Caki2 (cell line): ENCODE measurements around the gene ERAL1. TPM values are rescaled to one million over a fixed set of nuclear protein-coding genes. Genes with fewer than 3 reads are reported as not detected.
A peak's percentile ranks its signal among the peaks of the same experiment; 100 is the strongest.
"Not testable (repeated sequence)": the region's sequence is repeated elsewhere in the genome, so short reads cannot be mapped to it uniquely, and the experiment has no call there.

Experiments used
- DNase-seq: peaks from one replicate; pipeline ENCODE4 v3.0.0-alpha.2; 2015; ENCODE audit warnings: low read depth
- in situ Hi-C: cut with HindIII; loops from 2 replicates; pipeline ENCODE4 v1.10.0; 2016; ENCODE audit warnings: low sequenced_read_pairs, low pct_unique_long_range_greater_than_20kb, mixed read lengths
- total RNA-seq: library from RNA; depleted of rRNA; stranded (reverse); fragments of >200 nt; shearing (Covaris generic); gene quantifications from 2 replicates; pipeline ENCODE4 v1.2.3, GENCODE V29; 2014; ENCODE audit warnings: low replicate concordance

ERAL1 gene
- total RNA-seq, 1 experiment from 2014 or later = 53.5 TPM

DNA sequence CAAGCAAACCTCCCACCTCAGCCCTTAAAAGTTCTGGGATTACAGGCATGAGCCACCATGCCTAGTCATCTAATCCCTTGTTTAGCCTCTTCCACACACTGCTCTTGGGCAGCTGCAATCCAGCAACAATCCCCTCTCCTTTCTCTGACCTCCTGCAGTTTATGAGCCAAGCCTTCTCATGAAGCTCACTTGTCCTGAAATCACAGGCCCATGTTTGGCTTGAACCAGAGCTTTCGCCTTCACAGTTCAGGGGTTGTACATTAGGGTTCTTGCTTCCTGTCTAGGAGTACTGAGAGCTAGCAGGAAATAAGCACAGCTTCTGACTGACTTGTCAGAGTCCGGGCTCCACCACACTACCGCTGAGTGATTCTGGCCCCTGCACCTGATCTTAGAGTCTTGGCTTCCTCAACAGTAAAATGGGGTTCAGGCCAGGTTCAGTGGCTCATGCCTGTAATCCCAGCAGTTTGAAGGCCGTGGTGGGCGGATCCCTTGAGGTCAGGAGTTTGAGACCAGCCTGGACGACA lies 16.3 kb downstream of the ERAL1 start:
- no peak for DNase-seq
- in situ Hi-C loops = no loop called here

DNA sequence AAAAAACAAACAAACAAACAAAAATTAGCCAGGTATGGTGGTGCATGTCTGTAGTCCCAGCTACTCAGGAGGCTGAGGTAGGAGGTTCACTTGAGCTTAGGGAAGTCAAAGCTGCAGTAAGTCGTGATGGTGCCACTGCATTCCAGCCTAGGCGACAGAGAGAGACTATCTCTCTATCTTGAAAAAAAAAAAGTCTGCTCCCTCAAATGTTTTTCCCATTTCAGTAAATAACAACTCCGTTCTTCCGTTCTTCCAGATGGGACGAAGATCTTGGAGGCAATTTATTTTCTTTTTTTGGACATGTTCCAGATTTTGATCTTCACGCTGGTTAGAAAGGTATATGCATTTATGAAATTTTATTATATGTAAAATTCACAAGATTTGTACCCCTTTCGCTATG lies 19.0 kb downstream of the ERAL1 start:
- DNase-seq = no peak
- in situ Hi-C loops = no loop called here

DNA sequence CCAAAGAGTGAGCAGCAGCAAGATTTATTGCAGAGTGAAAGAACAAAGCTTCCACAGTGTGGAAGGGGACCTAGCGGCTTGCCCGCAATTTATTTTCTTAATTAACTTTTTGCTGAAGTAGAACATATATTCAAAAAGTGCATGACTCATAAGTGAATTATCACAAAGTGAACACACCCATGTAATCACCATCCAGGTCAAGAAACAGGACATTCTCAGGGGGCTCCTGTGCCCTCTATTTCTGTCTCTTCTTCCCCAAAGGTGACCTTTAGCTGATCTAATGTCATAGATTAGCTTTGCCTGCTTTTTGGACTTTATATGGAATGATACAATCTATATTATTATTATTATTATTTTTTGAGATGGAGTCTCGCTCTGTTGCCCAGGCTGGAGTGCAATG lies 19.9 kb downstream of the ERAL1 start:
- DNase-seq = no peak
- in situ Hi-C loops = loop anchor here (5.0 kb wide), 1 partner anchor 87 kb away; no protein-coding TSS in a partner anchor

DNA sequence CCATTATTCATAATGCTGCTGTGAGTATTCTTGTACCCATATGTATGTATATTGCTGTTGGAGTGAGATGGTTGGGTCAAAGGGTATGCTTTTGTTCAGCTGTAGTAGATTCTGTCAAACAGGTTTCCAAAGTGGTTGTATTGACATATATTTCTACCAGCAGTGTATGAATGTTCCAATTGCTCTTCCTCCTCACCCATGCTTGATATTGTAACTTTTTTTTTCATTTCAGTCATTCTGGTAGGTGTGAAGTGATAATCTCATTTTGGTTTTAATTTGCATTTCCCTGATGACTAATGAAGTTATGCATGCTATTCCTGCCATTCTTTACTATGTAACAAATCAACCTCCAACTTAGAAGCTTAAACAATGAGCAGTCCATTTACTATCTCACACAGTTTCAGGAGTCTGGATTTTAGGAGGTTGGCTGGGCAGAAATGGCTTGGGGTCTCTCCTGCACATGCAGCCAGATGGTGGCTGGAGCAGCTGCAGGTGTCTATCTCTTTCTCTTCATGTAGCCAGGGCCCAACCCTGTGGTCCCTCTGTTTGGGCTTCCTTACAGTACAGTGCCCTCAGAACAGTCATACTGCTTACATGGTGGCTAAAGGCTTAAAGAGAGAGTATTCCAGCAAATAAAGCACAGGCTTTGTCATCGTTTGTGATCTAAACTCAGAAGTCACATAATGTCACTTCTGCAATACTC lies 21.2 kb downstream of the ERAL1 start:
- no peak for DNase-seq
- in situ Hi-C loops = loop anchor here (5.0 kb wide), 1 partner anchor 89 kb away; no protein-coding TSS in a partner anchor

DNA sequence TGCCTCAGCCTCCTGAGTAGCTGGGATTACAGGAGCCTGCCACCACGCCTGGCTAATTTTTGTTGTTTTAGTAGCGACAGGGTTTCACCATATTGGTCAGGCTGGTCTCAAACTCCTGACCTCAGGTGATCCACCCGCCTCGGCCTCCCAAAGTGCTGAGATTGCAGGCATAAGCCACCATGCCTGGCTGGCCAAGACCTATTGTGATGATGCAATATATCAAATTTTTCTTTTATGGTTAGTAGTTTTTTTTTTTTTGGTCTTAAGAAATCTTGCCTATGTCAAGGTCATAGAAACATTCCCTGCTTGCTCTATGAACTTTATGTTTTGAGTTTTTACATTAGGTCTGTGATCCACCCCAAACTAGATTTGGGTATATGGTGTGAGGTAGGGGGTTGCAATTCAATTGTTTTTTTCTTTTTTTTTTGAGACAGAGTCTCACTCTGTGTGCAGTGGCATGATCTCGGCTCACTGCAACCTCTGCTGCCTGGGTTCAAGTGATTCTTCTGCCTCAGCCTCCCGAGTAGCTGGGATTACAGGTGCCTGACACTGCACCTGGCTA lies 22.4 kb downstream of the ERAL1 start:
- not testable (repeated sequence) for DNase-seq
- in situ Hi-C loops = loop anchor here (5.0 kb wide), 1 partner anchor 90 kb away; no protein-coding TSS in a partner anchor

DNA sequence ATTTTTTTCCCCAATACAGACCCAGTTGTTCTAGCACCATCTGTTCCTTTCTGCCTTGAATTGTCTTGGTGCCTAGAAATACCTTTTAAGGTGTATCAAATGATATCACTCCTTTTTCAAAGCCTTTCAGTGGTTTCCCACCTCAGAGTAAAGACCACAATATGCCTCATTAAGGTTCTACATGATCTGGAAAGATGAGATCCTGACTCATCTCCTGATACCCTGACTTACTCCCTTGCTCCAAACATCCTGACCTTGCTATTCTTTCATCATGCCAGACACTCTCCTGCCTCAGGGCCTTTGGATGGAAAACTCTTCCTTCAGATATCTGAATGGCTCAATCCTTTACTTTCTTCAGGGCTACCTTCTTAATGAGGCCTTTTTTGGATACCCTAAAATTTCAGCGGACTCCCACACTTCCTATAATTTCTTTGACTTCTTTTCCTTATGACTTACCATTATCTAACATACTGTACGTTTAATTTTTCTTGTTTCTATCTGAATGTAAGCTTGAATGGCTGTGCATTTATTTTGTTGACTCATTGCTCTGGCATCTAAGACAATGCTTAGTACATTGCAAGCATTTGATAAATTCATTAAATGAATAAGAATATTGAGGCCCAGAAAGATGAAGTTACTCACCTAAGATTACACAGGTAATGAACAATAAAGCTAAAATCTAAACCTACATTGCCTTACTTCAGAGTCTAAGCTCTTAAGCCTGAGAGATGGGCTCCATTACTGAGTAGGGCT lies 23.5 kb downstream of the ERAL1 start:
- in situ Hi-C loops = loop anchor here (5.0 kb wide), 1 partner anchor 91 kb away; no protein-coding TSS in a partner anchor
- no peak for DNase-seq

DNA sequence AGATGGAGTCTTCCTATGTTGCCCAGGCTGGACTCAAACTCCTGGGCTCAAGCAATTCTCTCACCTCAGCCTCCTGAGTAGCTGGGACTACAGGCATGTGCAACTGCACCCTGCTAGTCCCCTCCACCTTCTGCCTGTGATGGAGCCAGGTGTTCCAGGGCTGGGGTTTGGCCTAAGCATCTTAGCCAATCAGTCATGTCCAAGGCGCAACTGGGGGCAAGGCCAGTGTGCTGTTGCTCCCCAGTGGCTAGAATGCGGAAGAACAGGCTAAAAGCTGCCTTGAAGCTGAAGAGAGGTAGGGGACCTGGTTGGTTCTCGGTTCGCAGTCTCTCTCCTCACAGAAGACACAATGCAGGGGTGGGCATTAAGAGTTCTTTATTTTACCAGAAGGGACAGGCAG lies 24.2 kb downstream of the ERAL1 start:
- DNase-seq = peak; percentile 57
- in situ Hi-C loops = loop anchor here (5.0 kb wide), 1 partner anchor 92 kb away; no protein-coding TSS in a partner anchor

DNA sequence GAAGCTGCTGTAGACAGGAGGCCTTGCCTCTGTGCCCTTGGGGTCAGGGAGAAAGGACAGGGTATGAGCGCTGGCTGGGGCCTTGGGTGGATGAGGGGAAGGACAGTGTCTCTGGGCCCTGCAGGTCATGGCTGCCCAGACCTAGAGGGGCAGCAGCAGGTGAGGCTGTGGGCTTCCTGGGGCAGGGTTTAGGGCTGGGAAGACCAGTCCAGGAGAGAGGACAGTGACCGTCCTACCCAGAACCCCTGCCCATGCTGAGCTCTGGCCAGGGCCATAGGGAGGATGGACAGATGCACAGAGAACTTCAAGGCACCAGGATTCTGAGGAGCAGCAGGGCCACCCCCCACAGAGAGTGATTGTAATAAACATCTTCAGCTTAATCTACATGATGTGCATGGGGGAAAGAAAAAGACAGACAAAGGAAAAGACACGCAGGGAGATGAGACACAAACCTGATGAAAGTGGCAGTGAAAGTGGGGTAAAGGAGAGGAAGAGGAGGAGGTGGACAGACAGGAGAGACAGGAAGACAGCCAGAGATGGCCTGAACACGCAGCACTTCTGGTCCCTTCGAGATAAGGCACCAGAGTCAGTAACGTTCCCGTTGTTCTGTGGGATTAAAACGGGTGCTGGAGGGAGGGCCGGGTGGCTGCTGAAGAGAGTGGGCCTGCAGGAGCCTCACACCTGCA lies 25.2 kb downstream of the ERAL1 start:
- DNase-seq = no peak
- in situ Hi-C loops = loop anchor here (5.0 kb wide), 1 partner anchor 93 kb away; no protein-coding TSS in a partner anchor

DNA sequence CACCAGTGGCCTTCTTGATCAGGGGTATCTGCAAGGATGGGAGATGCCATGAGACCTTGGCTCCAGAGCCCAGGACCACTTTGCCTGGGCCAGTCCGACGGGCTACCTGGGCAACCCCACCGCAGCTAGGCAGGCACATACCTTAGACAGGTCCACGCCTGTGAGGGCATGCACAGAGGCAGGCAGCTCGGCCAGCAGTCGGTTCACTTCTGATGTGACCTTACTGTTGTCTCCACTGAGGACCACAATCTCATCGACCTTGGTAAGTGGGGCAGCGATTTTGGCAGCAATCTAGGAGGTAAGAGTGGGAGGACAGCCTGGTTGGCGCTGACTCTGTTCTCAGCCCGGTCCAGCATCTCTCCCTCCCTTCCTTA lies 25.7 kb downstream of the ERAL1 start:
- no peak for DNase-seq
- in situ Hi-C loops = no loop called here

DNA sequence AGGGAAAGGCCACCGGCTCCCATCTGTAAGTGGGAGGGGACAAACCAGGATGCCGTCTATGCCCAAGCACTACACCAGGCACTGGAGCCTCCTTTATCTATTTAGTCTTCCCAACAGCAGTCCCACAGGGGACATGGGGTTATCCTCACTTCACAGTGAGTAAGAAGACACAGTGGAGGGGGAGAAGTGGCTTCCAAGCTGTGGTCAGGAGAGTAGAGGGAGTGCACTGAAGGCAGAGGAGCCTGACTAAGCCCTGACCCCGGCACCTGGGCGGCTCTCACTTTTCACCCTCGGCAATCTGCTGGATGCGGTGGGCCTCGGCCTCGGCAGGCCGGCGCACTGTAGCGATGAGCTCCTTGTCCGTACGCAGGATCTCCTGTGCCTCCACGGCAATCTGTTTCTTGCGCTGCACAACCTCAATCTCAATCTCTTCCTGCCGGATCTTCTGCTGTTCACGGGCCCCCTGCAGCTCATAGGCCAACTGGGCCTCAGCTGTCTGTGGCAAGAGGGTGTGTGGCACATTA lies 26.8 kb downstream of the ERAL1 start:
- in situ Hi-C loops = no loop called here
- DNase-seq = no peak

DNA sequence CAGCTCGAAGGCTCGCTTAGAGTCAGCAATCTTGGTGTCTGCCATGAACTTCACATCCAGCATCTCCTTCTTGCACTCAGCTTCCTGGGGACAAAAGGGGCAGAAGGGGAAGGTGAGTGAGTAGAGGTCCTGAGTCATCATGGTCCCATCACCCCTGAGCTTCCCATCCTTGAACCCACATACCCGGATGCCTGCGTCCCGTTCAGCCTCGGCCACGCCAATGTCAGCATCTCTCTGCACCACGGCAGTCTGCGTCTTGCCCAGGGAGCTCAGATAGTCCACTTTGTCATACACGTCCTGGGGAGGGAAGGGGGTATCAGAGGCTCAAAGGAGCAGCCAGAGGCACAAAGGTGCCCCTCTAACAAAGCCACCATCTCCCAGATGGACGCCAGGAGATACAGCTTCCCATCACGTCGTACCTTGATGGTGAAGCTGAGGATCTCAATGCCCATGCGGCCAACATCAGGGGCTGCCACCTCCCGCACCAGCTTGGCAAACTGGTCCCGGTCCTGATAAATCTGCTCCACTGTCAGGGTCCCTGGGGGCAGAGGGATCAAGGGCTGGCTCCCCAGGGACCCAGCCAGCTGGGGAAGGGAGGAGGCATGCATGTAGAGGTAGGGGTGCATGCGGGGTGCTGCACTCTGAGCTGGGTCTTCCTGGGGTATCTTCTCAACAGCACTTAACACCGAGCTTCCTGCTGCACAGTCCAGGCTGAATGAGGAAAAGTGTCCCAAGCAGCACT lies 27.5 kb downstream of the ERAL1 start:
- no peak for DNase-seq
- in situ Hi-C loops = no loop called here

DNA sequence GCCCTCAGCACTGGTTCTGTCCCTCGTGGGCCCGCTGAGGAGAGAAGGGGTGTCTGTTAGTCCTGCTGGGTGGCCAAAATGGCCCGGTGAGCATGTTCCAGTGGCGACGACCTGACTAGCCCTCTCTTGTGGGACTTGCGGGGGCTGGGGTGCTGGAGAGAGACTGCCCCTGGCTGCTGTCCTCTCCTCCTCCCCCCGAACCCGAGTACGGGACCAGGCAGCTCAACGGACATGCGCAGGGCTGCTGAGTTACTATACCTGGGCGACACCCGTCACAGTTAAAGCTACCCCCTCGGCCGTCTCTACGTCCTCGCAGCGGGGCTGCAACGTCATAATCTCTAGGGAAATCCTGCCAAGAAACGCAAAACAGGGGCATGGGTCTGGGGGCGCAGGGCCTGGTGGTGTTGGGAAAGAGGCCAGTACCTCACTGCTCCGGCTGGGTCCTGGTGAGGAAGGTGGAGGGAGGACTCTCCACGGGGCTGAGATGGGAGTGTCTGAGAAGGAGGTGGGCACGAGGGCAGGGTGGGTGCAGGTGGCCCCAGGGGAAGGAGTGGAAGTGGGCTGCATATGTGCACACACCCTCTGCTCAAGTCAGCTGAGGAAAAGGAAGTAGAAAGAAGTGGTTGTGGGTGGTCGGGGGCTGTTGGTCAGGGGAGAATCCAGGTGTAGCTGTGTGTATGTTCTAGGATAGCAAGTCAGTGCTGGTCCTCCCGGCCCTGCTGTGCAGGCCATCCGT lies 29.3 kb downstream of the ERAL1 start:
- in situ Hi-C loops = no loop called here
- no peak for DNase-seq

DNA sequence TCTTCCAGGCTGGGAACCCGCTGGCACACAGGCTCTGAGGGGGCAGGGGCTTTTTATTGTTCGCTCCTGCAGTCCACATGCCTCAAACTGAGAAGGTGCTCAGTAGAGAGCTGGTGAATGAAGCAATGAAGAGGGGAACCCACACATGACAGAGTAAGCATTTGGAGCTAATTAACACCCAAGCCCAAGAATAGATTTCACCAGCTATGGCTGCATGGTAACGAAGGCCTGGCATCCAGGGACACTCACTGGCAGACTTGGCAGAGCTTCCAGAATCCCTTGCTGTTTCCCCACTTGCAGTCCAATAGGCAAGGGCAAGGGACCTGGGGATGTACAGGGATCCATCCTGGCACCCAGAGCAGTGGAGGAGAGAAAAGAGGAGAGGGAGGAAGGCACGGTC lies 30.5 kb downstream of the ERAL1 start:
- DNase-seq = no peak
- in situ Hi-C loops = no loop called here

DNA sequence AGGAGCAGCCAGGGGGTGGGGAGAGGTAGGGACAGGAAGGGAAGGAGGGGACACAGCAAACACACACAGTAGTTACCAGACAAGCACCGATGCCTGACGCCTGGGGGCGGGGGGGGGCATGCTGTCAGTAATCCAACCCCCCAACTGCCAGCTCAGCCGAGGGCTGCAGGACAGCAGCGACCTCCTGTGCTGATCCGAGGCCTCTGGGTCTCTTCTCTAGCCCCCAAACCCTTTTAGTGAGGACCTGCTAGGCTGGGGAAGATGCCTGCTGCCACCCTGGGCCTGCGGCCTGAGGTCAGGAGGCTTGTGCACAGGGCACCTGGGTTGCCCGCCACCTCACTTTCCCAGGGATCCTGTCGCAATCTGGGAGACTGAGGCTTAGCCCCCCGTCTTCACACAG lies 31.1 kb downstream of the ERAL1 start:
- DNase-seq = no peak
- in situ Hi-C loops = no loop called here

DNA sequence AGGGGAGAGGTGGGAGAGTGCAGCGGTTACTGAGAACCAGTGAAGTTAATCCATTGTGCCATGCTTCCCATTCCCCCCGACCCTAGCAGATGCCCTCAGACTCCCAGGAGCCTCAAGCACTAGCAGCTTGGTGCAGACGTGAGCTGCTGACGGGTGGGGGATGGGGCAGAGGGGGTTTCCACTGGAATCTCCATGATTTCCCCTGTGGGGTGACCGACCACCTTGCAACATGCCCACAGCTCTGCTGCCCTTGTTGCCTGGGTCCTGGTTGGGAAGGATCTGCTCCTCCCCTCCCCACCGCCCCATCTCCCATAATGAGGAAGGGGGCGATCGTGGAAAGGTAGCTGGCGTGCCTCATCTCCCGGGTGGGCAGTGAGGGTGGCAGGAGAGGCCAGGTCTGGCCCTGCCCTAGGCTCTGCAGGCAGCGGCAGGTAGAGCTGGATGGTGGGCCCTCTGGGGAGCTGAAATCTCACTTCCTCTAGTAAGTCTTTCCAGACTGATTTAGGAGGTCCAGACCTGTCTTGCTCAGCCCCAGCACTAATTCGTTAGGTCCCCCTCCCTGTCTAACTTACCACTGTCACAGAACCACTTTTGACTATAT lies 33.2 kb downstream of the ERAL1 start:
- DNase-seq = no peak
- in situ Hi-C loops = no loop called here

DNA sequence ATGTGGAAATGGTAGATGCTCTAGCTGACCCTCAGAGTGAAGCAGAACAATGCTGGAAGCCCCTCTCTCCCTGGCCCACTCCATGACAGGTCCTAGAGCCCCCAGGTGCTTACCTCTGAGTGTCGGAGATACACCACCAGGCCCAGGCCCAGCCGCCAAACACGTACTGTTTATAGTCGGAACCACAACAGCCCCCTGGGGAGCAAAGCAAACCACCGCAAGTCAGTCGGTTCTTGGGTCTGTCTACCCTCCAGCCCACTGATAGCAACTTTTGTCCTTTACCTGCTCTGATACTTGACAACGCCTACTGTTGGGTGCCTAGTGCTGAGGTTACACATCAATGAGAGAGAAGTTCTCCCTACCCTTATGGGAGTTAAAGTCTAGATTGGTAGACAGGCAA lies 34.0 kb downstream of the ERAL1 start:
- no peak for DNase-seq
- in situ Hi-C loops = no loop called here

DNA sequence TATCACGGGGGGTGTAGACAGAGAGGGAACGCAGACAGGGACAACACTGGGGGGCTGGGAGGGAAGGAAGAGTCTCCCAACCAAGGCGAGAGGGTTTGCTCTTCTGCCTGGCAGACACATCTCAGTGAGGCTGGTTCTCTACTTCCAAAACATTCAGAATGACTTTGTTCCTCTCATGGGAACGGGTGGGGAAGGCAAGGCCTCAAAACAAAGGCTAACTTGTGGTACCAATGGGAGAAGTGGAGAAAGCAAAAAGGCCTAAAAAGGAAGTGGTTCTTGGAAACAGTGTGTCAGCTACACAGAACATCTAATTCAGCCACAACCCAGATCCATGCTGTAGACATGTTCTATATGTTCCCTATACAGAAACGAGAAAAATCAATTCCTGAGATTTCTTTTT lies 35.2 kb downstream of the ERAL1 start:
- DNase-seq = no peak
- in situ Hi-C loops = no loop called here
